ENCODE results near the gene RNF217. TPM values are rescaled to one million over a fixed set of nuclear protein-coding genes. Genes with fewer than 3 reads are reported as not detected.

The RNF217 gene
- total RNA-seq, 1 donor from 2014 or later = 49.8 TPM

- no peak overlapping the region for H3K4me3 Mint-ChIP-seq
- H3K4me1 Mint-ChIP-seq = peaks cover 38% of the 10 kb centered on the region
- DNase-seq (ENCODE audit: low spot score in 2 of 2, unreplicated experiment in 2 of 2) = no peak
- no peak overlapping the region for H3K27ac Mint-ChIP-seq
- peaks cover 3% of the 10 kb centered on the region for H3K9me3 Mint-ChIP-seq
- TF ChIP-seq CTCF (IDR thresholded peaks at IDR 0.05; ENCODE audit: unreplicated experiment) = no peak
- H3K36me3 Mint-ChIP-seq = no peaks in the 10 kb centered on the region
- H3K27me3 Mint-ChIP-seq (ENCODE audit: low read depth) = no peaks in the 10 kb centered on the region
Measured at GRCh38 chr6:125101631-125102030, 139.4 kb downstream of the RNF217 start.

- TF ChIP-seq CTCF (IDR thresholded peaks at IDR 0.05; ENCODE audit: unreplicated experiment) = no peak
- peaks cover 7% of the 10 kb centered on the region for H3K9me3 Mint-ChIP-seq
- H3K27me3 Mint-ChIP-seq (ENCODE audit: low read depth) = no peaks in the 10 kb centered on the region
- H3K4me3 Mint-ChIP-seq = no peak overlapping the region
- peaks cover 38% of the 10 kb centered on the region for H3K4me1 Mint-ChIP-seq
- H3K27ac Mint-ChIP-seq = peak overlapping the region; percentile 76
- DNase-seq (ENCODE audit: low spot score in 2 of 2, unreplicated experiment in 2 of 2) = no peak
- H3K36me3 Mint-ChIP-seq = no peaks in the 10 kb centered on the region
Measured at GRCh38 chr6:125102411-125102810, 140.2 kb downstream of the RNF217 start.

GRCh38 chr6:125102891-125103290 is 140.7 kb downstream of the RNF217 start:
- Mint-ChIP-seq H3K4me1 (peaks cover 38% of the 10 kb centered on the region), H3K4me3 (no peak overlapping the region), H3K9me3 (peaks cover 10% of the 10 kb centered on the region), H3K27ac (peak overlapping the region; percentile 95), H3K36me3 (no peaks in the 10 kb centered on the region), H3K27me3 (ENCODE audit: low read depth) (no peaks in the 10 kb centered on the region)
- TF ChIP-seq CTCF (IDR thresholded peaks at IDR 0.05; ENCODE audit: unreplicated experiment) = no peak
- DNase-seq (ENCODE audit: low spot score in 2 of 2, unreplicated experiment in 2 of 2) = no peak

- Mint-ChIP-seq H3K27me3 (ENCODE audit: low read depth) (no peaks in the 10 kb centered on the region), H3K36me3 (peaks cover 9% of the 10 kb centered on the region), H3K4me1 (peaks cover 38% of the 10 kb centered on the region), H3K27ac (peak overlapping the region; percentile 66), H3K9me3 (peaks cover 23% of the 10 kb centered on the region), H3K4me3 (no peak overlapping the region)
- no peak for DNase-seq (ENCODE audit: low spot score in 2 of 2, unreplicated experiment in 2 of 2)
- no peak for TF ChIP-seq CTCF (IDR thresholded peaks at IDR 0.05; ENCODE audit: unreplicated experiment)
Measured at GRCh38 chr6:125104425-125104824, 142.2 kb downstream of the RNF217 start.

- TF ChIP-seq CTCF (IDR thresholded peaks at IDR 0.05; ENCODE audit: unreplicated experiment) = no peak
- Mint-ChIP-seq H3K27me3 (ENCODE audit: low read depth) (no peaks in the 10 kb centered on the region), H3K27ac (no peak overlapping the region), H3K4me3 (no peak overlapping the region), H3K4me1 (peaks cover 18% of the 10 kb centered on the region), H3K36me3 (peaks cover 27% of the 10 kb centered on the region), H3K9me3 (peaks cover 46% of the 10 kb centered on the region)
- no peak for DNase-seq (ENCODE audit: low spot score in 2 of 2, unreplicated experiment in 2 of 2)
Measured at GRCh38 chr6:125107048-125107447, 144.8 kb downstream of the RNF217 start.

GRCh38 chr6:125107896-125108295 is 145.7 kb downstream of the RNF217 start:
- DNase-seq (ENCODE audit: low spot score in 2 of 2, unreplicated experiment in 2 of 2) = no peak
- H3K9me3 Mint-ChIP-seq = peaks cover 52% of the 10 kb centered on the region
- no peak overlapping the region for H3K4me3 Mint-ChIP-seq
- H3K36me3 Mint-ChIP-seq = peaks cover 32% of the 10 kb centered on the region
- no peaks in the 10 kb centered on the region for H3K27me3 Mint-ChIP-seq (ENCODE audit: low read depth)
- no peak overlapping the region for H3K27ac Mint-ChIP-seq
- TF ChIP-seq CTCF (IDR thresholded peaks at IDR 0.05; ENCODE audit: unreplicated experiment) = no peak
- H3K4me1 Mint-ChIP-seq = peaks cover 16% of the 10 kb centered on the region

Measured in mesothelial cell of epicardium (in vitro differentiated cells).